ENCODE measurements around the gene RBP4.

DNA sequence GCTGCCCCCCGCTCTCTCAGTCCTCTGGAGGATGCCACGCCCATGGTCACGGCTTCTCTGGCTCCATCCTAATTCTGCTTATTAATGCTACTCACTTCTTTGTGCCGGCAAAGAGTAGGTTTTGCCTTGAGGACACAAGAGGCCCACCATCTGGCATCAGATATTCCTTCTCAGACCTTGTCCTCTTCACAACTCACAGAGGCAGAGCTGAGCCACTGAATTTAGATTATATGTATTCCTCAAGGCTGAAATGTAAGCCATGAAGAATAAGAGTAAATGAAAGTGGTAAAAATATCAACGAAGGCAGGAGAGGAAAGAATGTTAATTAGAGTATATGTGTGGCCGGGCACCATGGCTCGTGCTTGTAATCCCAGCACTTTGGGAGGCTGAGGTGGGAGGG is 6.5 kb downstream of the RBP4 start:
- TF ChIP-seq, protein P1, sequence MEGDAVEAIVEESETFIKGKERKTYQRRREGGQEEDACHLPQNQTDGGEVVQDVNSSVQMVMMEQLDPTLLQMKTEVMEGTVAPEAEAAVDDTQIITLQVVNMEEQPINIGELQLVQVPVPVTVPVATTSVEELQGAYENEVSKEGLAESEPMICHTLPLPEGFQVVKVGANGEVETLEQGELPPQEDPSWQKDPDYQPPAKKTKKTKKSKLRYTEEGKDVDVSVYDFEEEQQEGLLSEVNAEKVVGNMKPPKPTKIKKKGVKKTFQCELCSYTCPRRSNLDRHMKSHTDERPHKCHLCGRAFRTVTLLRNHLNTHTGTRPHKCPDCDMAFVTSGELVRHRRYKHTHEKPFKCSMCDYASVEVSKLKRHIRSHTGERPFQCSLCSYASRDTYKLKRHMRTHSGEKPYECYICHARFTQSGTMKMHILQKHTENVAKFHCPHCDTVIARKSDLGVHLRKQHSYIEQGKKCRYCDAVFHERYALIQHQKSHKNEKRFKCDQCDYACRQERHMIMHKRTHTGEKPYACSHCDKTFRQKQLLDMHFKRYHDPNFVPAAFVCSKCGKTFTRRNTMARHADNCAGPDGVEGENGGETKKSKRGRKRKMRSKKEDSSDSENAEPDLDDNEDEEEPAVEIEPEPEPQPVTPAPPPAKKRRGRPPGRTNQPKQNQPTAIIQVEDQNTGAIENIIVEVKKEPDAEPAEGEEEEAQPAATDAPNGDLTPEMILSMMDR (IDR thresholded peaks at IDR 0.05) = no peak
- no peak for TF ChIP-seq POLR2A (IDR thresholded peaks at IDR 0.05)

Data from adrenal gland (tissue), 5 donors.